Upper lobe of left lung (tissue), 6 donors: ENCODE results near the gene FOXO1. TPM values are rescaled to one million over a fixed set of nuclear protein-coding genes. Genes with fewer than 3 reads are reported as not detected.

Experiments
- ATAC-seq, 2 donors: fragments of 200-7000 bp; cut with Tn5 transposase; one replicate each; pipeline ENCODE4 v1.9.1; 2022; ENCODE audit warnings: mild to moderate bottlenecking in 2 of 2, moderate library complexity in 2 of 2; ENCODE audit not compliant: low FRiP score in 2 of 2
- DNase-seq, 2 donors: peaks; one replicate each; pipeline ENCODE4 v3.0.0-alpha.2; 2019 to 2020
- H3K27ac ChIP-seq, 4 donors: fragments of 200-600 bp; sonication (generic); one replicate each; pipeline ENCODE4 v1.5.1; 2016 to 2019
- H3K27me3 ChIP-seq, 4 donors: fragments of 200-600 bp; sonication (generic); one replicate each; pipeline ENCODE4 v1.5.1; 2017 to 2019
- H3K36me3 ChIP-seq, 4 donors: fragments of 200-600 bp; sonication (generic); one replicate each; pipeline ENCODE4 v1.5.1; 2016 to 2019
- H3K4me1 ChIP-seq, 4 donors: fragments of 200-600 bp; sonication (generic); one replicate each; pipeline ENCODE4 v1.5.1; 2018 to 2019
- H3K4me3 ChIP-seq, 4 donors: fragments of 200-600 bp; sonication (generic); one replicate each; pipeline ENCODE4 v1.5.1; 2017 to 2019; ENCODE audit warnings: mild to moderate bottlenecking in 2 of 4, moderate library complexity in 1 of 4
- H3K9me3 ChIP-seq, 4 donors: fragments of 200-600 bp; sonication (generic); one replicate each; pipeline ENCODE4 v1.5.1; 2018 to 2019
- CTCF ChIP-seq, 6 experiments: fragments of 450-650 bp in 4 of 6; fragments of 200-600 bp in 2 of 6; sonication (generic) in 2 of 6; IDR thresholded peaks; one replicate each; pipeline ENCODE4 v1.5.1; 2016 to 2019; ENCODE audit warnings: antibody characterized with exemption in 6 of 6
- EP300 ChIP-seq, 4 donors: sonication (generic); formaldehyde crosslinking; IDR thresholded peaks; one replicate each; pipeline ENCODE4 v1.5.1; 2017; ENCODE audit warnings: antibody characterized with exemption in 4 of 4, control low read depth in 2 of 4
- POLR2AphosphoS5 ChIP-seq, 2 donors: sonication (generic); formaldehyde crosslinking; IDR thresholded peaks; one replicate each; pipeline ENCODE4 v1.5.1; 2017; ENCODE audit warnings: antibody characterized with exemption in 2 of 2
- WGBS, 2 donors: methylation state at CpG; one replicate each; pipeline ENCODE4 v1.1.5; 2017 to 2018; 5-methylcytosine and 5-hydroxymethylcytosine counted together
- total RNA-seq, 6 donors: library from RNA; depleted of rRNA in 4 of 6; stranded (reverse); fragments of >200 nt in 4 of 6; gene quantifications; one replicate each; pipeline versions ENCODE4 v1.1.0 to v1.2.1, GENCODE V29; 2016 to 2021
- donor health status: DM: no; HTN: no; CAD: no; lungs with moderate emphysema.
- donor health status: DM: no; HTN: yes; CAD: no; lungs with severe emphysema.

The FOXO1 gene
- total RNA-seq, 6 donors from 2014 or later: 23.0 to 36.8 (median 31.2) TPM

- no peaks in the 10 kb centered on the region for H3K36me3 ChIP-seq
- WGBS, 2 donors: 52 to 60% methylated on average over 3 of the region's 3 CpGs
- H3K27me3 ChIP-seq: no peaks in the 10 kb centered on the region
- no peaks in the 10 kb centered on the region for H3K4me1 ChIP-seq
- H3K9me3 ChIP-seq: no peaks in the 10 kb centered on the region
- peak overlapping the region in 3 of 4 donors; percentile 11 to 59 (median 51) for H3K27ac ChIP-seq
- ATAC-seq (peak; percentile 58 to 93), DNase-seq (no peak)
- TF ChIP-seq EP300 (IDR thresholded peaks at IDR 0.05): no peak
- TF ChIP-seq POLR2AphosphoS5 (IDR thresholded peaks at IDR 0.05): peak in 1 of 2 donors; percentile 24
- H3K4me3 ChIP-seq: no peak overlapping the region
Measured at GRCh38 chr13:40508127-40508526, 158.3 kb downstream of the FOXO1 start.

GRCh38 chr13:40506592-40507446 lies 159.6 kb downstream of the FOXO1 start:
- WGBS, 2 donors: 85 to 86% methylated on average over 11 of the region's 11 CpGs
- Histone ChIP-seq H3K27ac (no peak overlapping the region), H3K36me3 (no peaks in the 10 kb centered on the region), H3K9me3 (no peaks in the 10 kb centered on the region), H3K4me1 (no peaks in the 10 kb centered on the region), H3K27me3 (no peaks in the 10 kb centered on the region), H3K4me3 (no peak overlapping the region)
- no peak for ATAC-seq
- DNase-seq: no peak
- TF ChIP-seq POLR2AphosphoS5 (IDR thresholded peaks at IDR 0.05) (peak in 1 of 2 donors; percentile 17), CTCF (IDR thresholded peaks at IDR 0.05) (no peak)

Other genes with a start within 250 kb of the FOXO1 start
- gene MRPS31, start 104.5 kb upstream of the FOXO1 start, total RNA-seq: 10 to 100 TPM in 5 of 6 donors, 1 to 10 TPM in 1; 8.3 to 31.1 (median 14.8) TPM
- 1 to 10 TPM in 5 of 6 donors, not detected in 1; 4.7 to 9.9 (median 5.8) TPM for gene SLC25A15, start 123.0 kb upstream of the FOXO1 start, total RNA-seq